PC-9 (cell line): ENCODE results near the gene OR2J3.

ENCODE experiments used
- CTCF ChIP-seq: fragments of 200-600 bp; sonication (generic); conservative IDR thresholded peaks from 2 replicates; pipeline ENCODE4 v1.6.1; 2017; ENCODE audit warnings: mixed run types, antibody characterized with exemption, mild to moderate bottlenecking, moderate library complexity
- EZH2 ChIP-seq: fragments of 200-600 bp; sonication (generic); IDR thresholded peaks from 2 replicates; pipeline ENCODE4 v1.8.0; 2017; ENCODE audit warnings: antibody characterized with exemption, low read depth

GRCh38 chr6:29129326-29130012 lies 21.6 kb downstream of the OR2J3 start:
- TF ChIP-seq EZH2 (no peak), CTCF (no peak)
